Cortex of kidney (tissue), 1 donor: Measurements from ENCODE around the gene ROPN1L.
A peak's percentile ranks its signal among the peaks of the same experiment; 100 is the strongest.
"Not testable (repeated sequence)": the region's sequence is repeated elsewhere in the genome, so short reads cannot be mapped to it uniquely, and the experiment has no call there.

ENCODE experiments used
- DNase-seq: peaks from one replicate; lab custom pipeline; 2025; lab: John Stamatoyannopoulos, UW

Gene ROPN1L

DNA sequence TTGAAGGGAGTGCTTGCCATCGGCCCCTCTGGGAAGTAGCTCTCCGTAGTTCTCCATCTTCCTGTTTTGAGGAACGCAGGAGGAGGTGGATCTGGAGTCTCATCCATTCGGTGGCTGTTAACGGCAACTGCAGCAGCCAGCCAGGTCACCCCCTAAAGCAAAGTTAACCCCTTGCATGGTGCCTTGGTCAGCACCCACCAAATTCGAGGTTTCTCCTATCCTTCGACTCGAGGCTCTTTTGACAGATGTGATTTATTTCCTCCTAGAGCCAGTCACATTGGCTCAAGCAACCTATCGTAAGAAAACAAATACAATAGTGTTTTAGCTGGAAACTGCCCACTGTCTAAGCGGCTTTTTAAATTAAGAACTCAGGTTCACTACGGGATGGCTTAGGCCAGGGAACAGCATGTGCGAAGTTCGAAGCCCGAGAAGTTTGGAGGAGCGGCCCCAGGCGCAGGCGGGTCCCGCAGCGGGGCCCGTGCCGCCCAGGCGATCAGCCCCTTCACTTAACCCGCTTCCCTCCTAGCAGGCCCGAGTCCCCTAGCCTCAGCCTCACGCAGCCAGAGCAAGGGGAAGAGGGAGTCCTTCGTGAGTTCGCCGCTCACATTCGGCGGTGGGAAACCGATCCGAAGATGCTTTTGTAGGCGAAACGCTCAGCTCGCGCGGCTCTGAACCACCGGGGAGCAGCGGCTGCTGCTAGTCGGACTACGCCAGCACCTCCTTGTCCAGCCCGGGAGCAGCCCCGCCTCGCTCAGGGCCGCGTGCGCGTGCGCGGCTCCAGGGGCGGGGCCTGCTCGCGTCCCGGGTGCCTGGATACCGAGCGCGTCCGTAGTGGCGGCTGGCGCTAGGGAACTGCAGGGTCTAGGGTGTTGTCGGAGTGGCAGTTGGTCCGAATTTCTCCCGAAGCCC is at the start of gene ROPN1L:
TSS of gene ROPN1L (plus strand) at position 797 of the 909 bp plus-strand sequence. CDS start 289 bp downstream, outside the sequence.
- DNase-seq: peak; percentile 15

DNA sequence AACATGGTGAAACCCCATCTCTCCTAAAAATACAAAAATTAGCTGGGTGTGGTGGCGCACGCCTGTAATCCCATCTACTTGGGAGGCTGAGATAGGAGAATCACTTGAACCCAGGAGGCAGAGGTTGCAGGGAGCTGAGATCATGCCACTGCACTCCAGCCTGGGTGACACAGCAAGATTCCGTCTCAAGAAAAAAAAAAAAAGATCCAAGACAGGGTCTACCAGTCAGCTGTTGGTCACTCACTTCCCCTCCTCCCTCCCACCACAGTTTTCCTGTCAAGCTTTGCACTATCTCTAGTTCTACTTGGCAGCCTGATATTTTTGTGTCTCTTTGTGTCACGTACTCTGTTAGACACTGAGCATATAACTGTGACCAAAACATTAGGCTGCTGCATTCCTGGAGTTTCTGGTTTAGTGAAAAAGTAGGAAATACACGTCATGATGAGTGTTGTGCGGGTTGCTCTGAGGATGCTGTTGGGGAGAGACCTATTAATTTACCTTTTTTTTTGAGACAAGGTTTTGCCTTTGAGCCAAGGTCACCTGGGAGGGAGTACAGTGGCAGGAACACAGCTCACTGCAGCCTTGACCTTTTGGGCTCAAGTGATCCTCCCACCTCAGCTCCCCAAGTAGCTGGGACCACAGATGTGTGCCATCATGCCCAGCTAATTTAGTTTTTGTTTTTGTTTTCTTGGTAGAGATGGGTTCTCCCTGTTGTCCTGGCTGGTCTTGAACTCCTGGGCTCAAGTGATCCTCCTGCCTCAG is 48.9 kb upstream of the ROPN1L start:
- not testable (repeated sequence) for DNase-seq

DNA sequence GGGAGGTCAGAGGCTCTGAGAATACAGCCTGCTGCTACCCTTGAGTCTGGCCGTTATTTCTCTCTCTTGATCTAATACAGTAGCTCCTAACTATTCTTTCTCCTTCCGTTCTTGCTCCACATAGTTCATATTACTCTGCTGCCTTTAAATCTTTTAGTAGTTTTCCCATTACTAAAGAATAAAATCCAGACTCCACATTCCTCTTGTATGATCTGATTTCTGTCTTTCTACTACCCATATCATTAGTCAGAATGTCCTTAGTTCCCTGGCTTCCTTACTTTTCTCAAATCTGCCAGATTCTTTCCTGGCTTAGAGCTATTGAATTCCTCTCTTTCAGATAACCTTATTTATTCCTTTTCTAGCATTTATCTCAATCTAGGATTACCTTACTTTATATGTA is 48.2 kb upstream of the ROPN1L start:
- no peak for DNase-seq

DNA sequence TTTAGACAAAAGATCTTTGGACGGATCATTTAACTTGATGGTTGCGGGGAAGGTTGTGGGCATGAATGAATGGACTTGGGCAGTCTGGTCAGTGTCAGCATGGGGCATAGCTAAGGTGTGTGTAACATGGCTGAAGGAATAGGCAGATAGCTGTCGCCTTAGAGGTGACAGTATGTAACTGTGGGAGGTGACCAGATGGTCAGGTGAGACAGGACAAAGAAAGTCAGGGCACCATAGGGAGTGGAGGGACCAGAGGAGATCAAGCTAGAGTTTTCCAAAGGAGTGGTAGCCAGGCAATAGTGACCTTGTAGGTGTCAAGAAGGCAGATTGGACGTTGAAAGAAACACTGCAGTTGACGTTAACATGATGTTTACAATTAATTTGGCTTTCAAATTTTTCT is 45.1 kb upstream of the ROPN1L start:
- no peak for DNase-seq

DNA sequence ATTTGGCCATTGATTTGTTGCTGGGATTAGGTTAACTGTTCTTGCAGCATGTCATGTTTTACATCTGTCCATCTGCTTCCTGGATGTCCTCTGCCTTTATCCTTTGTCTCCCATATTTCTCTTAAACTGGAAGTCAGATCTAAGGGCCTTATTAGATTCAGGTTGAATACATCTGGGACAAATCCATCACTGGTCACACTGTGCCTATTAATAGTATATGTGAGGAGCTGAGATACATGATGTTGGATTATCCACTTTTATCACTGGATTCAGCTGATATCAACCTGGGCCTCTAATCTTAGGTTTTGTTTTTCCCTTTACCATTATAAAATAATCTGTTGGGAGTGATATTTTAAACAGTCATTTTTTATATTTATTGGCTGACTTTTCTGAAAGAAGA is 41.8 kb upstream of the ROPN1L start:
- DNase-seq: no peak

DNA sequence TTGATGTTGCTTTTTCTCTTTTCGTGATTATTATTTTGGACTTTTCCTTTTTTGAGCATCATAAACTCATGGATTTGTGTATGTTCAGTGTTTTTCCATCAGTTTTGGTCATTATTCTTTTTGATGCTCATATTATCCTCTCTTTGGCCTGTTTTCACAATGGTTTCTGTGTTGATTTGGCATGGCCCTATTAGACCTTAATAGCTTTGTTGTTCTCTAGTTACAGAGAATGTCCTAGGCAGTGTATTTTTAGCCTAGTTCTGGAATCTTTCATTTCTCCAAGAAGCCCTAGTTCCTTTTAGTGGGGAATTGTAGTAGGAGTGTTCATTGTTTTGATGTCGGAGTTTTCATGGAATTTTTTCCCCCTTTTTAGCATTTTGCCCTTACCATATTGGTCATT is 41.3 kb upstream of the ROPN1L start:
- DNase-seq: no peak

DNA sequence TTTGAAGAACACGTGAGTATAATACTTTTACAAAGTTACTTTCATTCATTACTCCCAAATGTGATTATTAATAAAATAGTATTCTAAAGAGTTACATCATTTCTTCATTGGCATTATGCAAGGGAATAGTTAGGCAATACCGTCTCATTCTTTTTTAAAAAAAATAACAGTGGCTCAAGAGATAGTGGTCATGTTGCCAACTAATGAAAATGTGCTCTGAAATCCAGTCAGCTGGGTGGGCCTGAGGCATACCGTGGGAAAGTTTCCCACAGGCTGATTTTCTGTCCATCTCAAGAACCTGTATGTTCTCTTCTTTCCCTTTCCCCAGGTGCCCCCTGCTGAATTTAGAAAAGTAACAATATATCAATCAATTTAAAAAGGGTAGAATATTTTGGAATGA is 40.8 kb upstream of the ROPN1L start:
- DNase-seq: no peak

DNA sequence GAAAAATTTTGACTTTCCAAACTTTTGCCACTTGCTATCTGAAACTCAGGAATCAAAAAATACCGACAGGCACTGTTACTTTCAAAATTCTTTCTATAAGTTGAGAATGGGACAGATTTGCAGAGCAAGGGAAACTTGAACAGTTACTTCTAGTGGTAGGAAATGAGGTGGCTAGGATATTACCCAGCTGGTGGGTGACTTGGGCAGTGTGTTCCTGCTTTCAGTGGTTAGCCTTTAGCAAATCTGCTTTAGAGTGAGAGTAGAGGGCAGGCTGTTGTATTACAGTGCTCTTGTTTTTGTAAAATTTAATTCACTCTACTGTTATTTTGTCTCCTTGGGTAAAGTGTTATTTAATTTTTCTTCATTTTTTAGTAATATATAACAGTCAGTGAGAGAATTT is 40.2 kb upstream of the ROPN1L start:
- DNase-seq: no peak

DNA sequence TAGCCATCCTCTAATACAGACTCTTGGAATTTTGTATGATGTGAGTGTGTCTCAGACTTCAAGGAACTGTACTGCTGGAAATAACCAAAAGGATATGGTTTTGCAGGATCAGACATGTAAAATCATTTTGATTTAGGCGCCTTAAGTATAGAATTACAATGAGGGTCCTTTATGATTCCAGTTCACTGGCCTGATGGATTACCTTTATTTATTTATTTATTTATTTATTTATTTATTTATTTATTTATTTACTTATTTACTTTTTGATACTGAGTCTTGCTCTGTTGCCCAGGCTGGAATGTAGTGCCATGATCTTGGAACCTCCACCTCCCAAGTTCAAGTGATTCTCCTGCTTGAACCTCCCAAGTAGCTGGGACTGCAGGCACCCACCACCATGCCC is 37.9 kb upstream of the ROPN1L start:
- no peak for DNase-seq

DNA sequence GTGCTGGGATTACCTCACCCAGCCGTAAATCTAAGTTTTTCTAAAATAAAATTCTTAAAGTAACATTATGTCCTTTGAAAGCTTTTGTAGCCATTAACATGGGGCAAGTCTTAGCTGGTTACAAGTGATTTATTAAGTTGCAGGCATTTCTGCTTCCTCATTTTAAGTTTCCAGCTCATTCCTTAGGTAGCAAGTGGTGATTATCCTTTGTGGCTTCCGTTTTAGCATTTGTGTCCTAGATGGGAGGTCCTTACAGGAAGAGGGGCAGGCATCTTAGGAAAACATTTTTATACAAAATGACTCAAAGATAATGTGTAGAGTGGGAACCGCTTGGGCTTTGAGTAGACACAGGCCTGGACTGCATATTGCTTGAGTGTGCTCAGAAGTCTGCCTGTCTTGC is 35.0 kb upstream of the ROPN1L start:
- no peak for DNase-seq

DNA sequence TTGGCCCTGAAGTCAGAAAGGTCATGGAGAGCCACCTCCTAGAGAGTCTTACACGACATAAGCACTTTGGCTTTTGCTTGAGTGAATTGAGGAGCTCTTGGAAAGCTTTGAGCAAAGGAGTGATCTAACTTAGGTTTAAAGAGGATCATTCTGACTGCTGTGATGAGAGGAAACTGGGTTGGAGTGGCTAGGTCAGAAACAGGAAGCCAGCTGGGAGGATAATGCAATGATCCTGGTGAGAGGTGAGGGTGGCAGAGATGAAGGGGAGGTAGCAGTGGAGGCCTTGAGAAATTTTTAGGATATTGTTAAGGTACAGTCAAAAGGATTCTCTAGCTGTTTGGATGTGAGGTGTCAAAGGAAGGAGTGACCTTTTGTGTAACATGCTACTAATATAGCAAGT is 32.2 kb upstream of the ROPN1L start:
- no peak for DNase-seq

DNA sequence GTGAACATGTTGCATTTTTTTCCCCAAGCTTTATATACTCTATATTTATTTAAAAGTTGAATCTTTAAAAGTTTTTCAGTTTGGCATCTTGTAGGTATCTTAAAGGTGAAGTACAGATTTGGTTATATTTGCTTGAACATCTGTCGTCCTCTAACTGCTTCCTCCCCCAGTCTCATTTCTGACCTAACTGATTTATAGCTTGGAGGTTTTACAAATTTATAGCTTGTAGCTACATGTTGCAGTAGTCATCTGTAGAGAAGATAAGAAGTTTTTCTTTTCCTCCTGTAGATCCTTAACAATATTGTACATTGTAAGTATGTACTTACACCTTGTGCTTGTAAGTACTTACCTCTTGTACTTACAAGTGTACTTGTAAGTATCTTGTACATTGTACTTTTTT is 31.0 kb upstream of the ROPN1L start:
- DNase-seq: no peak

DNA sequence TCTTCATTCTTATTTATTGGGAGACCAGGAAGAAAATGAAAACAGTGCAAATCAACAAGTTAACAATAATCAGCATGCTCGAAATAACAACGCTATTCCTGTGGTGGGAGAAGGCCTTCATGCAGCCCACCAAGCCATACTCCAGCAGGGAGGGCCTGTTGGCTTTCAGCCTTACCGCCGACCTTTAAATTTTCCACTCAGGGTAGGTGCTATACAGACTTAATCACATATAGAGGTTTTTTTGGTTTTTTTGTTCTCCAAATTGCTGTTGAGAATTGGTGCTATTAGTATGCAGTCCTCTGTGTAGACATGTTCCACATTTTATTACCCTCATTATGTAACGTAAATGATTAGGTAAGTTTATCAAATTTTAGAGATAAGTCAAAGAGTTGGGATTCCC is 30.3 kb upstream of the ROPN1L start:
- no peak for DNase-seq

DNA sequence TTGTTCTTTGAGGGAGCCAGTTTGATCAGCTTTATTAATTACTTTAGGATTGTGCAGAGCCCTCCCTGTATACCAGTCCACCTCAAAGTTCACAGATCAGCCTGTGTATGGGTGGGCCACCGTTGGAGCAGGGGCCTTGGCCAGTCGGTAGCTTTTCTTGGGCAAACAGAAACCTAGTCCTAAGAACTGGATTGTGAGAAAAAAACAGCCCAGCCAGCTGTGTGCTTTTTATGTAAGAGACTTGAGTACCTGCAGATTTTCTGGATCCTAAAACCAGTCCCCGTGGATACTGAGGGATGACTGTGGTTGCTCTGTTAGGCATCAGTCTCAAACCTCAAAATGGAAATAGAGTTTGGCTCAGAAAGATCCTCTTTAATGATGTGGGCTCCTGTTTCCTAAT is 24.8 kb upstream of the ROPN1L start:
- no peak for DNase-seq

DNA sequence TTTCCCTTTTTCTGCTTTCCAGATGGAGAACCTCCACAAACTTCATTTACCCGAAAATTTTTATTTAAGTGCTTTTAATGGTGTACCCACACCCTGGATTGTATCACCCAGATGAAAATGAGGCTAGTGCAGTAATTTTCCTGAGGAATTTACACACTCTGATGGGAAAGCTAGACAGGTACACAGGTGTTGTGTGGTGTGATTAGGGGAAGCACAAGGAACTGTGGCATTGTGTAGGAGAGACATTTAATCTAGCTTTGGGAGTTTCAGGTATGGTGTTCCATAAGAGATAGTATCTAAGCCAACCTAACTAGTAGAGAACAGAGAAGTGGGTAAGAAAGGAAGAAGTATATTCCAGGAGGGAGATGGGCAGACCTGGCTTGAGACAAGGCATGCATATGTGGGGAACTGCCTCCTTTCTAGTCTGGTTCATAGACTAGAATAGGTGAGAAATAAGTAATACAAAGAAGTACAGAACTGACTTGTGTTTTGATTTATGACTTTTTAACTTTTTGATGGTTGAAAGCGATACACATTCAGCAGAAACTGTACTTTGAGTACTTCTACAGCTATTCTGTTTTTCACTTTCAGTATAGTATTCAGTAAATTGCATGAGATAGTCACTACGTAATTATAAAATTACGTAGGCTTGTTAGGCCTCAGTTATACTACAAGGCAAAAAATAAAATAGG is 22.9 kb upstream of the ROPN1L start:
- DNase-seq: no peak

DNA sequence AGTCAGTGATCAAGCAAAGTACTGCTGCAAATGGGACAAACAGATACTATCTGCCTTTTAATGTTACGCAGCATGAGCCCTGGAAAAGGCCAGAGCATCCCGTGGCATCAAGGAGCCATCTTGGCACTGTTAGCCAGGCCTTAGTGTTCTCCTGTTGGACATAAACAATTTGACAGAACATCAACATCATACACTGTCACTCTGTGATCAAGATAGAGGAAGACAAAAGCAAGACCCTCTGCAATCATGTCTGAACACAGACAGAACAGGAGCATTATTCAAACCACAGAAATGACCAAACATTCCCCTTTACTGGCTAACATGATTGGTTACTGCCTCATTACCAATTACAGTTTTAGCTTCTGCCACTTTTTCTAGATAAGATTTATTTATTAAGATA is 21.2 kb upstream of the ROPN1L start:
- no peak for DNase-seq

DNA sequence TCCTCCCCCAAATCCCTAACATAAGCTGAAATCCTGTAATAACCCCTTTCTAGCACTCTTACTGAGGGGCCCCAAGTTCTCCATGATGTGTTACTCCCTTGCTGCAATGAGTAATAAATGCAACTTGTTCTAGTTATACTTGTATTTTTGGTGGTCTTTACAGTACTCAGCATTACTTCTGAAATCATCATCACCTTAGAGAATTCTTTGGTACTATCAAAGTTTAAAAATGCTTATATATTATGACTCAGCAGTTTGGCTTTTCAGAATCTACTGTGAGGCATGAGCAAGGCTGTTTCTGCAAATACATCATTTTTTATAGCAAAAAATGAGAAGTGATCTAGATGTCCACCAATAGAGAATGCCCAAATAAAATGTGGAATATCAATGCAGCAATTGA is 20.7 kb upstream of the ROPN1L start:
- no peak for DNase-seq

DNA sequence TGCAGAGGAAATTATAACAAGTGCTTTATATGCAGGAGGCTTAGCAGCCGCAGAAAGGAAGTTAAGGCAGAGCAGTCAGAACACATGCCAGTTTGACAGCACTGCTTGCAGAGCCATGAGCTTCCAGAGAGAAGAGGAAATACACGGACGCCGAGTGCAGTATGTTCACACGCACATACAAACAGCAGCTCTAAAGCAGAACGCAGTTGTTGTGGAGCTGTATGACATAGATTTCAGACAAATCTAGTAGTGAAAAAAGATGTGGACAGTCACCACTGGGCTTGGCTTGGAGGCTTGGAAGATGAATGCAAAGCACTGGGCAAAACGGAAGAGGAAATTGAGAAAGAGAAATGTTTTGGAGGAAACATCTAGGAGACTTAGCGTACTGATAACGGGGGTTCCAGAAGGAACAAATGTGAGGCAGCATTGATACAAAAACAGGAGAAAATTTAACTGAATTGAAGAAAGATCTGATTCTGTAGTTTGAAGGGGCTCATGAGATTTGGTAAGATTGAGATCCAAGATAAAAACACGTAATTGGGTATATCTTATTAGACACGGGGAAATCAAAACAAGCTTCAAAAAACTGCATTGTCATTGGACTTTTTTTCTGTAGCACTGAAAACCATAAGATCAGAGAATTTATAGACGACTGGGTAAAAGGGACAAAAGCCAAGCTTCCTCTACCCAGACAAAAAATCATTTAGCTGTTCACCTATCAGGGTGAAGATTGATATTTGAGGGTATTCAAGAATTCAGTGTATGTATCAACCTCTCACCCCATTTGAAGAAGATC is 19.6 kb upstream of the ROPN1L start:
- DNase-seq: no peak

DNA sequence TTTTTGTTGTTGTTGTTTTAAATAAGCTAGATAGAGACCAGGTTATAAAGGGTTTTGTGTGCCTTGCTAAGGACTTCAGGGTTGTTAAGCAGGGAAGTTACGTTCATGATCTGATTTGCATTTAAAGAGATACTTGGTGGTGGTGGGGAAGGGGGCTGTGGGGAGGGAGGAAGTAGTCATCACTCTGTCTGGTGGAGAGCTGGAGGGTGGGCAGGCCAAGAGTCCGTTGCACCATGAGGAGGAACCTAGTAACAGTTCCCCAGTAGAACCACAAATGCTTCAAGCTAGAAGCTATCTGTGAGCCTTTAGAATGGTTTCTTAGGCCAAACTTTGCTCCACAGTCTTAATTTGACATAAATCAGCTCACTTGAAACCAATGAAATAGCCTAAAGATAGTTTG is 18.7 kb upstream of the ROPN1L start:
- DNase-seq: no peak

DNA sequence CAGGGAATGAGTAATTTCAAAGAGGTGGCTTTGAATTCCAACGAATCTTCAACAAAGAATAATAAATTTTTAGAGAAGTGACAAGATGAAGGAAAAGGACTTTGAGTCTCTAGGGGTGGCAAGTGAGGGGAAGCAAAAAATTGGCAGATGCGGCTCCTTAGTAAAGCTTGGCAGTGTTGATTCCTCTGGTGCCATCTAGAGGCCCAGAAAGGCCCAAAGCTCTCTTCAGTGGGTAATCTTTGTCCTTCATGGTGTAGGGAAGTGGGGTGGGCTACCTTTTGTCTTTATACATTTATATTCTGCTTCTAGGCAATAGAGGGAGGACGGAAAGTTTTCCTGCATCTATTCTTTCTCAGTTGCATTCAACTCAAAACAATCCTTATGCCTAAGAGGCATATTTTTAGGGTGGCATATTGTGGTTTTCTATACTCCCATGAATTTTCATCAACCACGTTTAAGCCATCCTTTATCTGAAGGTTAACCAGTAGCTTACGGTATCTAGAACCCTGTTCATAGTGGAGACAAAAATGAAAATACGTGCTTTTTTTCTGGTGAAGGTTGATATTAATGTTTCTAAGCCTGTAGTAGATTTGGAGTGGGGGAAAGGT is 17.5 kb upstream of the ROPN1L start:
- no peak for DNase-seq

DNA sequence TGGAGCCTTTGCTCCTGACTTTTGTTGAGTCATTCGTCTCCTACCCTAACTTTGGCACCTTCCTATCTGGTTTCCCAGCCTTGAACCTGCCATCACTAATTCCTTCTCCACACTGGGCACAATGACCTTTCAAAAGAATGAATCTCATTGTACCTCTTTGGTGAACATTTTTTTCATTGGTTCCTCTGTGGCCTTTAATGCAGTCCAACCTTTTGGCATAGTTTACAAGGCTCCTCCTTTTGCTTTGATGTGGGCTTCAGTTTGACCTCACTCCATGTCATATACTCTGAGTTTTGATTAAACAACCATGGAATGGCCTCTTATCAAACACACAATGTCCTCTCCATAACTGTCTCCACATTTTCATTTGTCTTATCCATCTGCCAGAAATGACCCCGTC is 14.5 kb upstream of the ROPN1L start:
- DNase-seq: no peak
